Coronary artery (tissue), 2 donors: ENCODE measurements around the gene SAFB.
"Not testable (repeated sequence)": the region's sequence is repeated elsewhere in the genome, so short reads cannot be mapped to it uniquely, and the experiment has no call there.

Experiments
- DNase-seq: peaks from one replicate; pipeline ENCODE4 v3.0.0-alpha.2; 2017; ENCODE audit warnings: low spot score
- H3K27ac ChIP-seq, 2 donors: fragments of 200-600 bp; sonication (generic); one replicate each; pipeline ENCODE4 v1.5.1; 2016 to 2019
- H3K4me3 ChIP-seq: fragments of 200-600 bp; sonication (generic); 2 replicates; pipeline ENCODE4 v1.5.1; 2016; ENCODE audit warnings: mild to moderate bottlenecking, moderate library complexity
- TF ChIP-seq, protein P1 (sequence below): fragments of 200-600 bp; sonication (generic); IDR thresholded peaks from one replicate; pipeline ENCODE4 v1.5.1; 2019; ENCODE audit warnings: antibody characterized with exemption

The SAFB gene

GRCh38 chr19:5682107-5682482 is 59.2 kb downstream of the SAFB start:
- Histone ChIP-seq H3K27ac (no peak overlapping the region), H3K4me3 (no peak overlapping the region)
- TF ChIP-seq, protein P1, sequence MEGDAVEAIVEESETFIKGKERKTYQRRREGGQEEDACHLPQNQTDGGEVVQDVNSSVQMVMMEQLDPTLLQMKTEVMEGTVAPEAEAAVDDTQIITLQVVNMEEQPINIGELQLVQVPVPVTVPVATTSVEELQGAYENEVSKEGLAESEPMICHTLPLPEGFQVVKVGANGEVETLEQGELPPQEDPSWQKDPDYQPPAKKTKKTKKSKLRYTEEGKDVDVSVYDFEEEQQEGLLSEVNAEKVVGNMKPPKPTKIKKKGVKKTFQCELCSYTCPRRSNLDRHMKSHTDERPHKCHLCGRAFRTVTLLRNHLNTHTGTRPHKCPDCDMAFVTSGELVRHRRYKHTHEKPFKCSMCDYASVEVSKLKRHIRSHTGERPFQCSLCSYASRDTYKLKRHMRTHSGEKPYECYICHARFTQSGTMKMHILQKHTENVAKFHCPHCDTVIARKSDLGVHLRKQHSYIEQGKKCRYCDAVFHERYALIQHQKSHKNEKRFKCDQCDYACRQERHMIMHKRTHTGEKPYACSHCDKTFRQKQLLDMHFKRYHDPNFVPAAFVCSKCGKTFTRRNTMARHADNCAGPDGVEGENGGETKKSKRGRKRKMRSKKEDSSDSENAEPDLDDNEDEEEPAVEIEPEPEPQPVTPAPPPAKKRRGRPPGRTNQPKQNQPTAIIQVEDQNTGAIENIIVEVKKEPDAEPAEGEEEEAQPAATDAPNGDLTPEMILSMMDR = no peak
- DNase-seq = peak; percentile 69

GRCh38 chr19:5683177-5683886 is 60.4 kb downstream of the SAFB start:
- Histone ChIP-seq H3K4me3 (no peak overlapping the region), H3K27ac (no peak overlapping the region)
- DNase-seq = peak; percentile 64
- TF ChIP-seq, protein P1 = no peak

DNA sequence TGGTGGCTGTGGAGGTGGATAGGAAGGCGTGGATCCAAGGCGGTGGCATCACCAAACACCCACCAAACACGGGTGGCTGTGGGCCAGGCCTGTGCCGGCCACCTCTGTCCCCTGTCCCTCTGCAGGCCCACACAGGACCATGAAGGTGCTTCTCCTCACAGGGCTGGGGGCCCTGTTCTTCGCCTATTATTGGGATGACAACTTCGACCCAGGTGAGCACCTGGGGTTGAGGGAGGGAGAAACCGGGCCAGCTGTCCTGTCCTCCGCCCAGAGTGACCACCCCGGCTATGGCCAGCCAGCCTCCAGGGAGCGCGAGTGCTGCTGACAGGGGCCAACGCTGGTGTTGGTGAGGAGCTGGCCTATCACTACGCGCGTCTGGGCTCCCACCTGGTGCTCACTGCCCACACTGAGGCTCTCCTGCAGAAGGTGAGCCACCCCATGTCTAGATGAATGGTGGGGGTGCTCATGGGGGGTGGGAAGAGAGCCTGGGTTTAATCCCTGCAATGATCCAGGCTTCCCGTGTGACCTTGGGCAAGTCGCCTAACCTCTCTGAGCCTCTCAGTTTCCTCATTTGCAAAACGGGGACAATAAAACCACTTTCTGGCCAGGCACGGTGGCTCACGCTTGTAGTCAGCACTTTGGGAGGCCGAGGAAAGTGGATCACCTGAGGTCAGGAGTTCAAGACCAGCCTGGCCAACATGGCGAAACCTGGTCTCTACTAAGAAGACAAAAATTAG is 62.0 kb downstream of the SAFB start:
- Histone ChIP-seq H3K4me3 (no peak overlapping the region), H3K27ac (no peak overlapping the region)
- peak; percentile 76 for DNase-seq
- TF ChIP-seq, protein P1 = no peak

DNA sequence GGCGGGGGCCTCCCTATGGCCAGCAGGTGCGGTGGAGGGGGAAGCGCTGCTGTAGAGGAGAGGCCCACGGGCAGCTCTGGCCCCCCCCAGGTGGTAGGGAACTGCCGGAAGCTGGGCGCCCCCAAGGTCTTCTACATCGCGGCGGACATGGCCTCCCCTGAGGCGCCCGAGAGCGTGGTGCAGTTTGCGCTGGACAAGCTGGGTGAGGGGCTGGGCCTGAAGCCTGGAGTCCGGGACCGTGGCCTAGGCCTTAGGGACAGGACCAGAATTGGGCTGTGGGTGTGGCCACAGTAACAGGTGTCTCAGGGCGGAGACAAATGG is 63.4 kb downstream of the SAFB start:
- Histone ChIP-seq H3K27ac (peak overlapping the region; percentile 63 to 85), H3K4me3 (peak overlapping the region; percentile 70)
- DNase-seq = peak; percentile 82
- TF ChIP-seq, protein P1 = no peak

DNA sequence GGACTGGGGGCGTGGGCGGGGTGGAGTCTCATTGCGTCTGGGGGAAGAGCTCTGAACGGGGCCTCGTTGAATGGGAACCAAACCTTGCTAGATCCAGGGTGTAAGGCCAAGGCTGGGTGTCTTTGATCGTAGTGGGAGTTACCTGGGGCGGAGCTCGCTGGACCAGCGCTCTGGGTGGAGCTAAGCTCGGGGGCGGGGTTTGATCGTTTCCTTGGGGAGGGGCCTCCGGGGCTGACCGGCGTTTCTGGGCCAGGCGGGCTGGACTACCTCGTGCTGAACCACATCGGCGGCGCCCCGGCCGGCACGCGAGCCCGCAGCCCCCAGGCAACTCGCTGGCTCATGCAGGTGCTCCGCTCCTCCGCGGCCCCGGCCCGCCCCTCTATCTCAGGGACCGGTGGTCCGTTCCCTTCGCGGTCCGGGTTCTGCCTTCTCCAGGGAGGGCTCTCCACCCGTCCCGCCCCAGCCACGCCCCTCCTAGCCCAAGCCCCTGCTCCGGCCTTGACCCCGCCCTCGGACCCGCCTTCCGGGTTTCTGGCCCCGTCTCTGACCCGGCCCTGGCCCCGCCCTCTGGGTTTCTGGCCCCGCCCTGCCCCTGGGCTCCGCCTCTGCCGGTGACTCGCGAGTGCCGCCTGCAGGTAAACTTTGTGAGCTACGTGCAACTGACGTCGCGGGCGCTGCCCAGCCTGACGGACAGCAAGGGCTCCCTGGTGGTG is 63.9 kb downstream of the SAFB start:
- DNase-seq = peak; percentile 96
- TF ChIP-seq, protein P1 = peak; percentile 83
- Histone ChIP-seq H3K4me3 (peak overlapping the region; percentile 70), H3K27ac (peak overlapping the region; percentile 63 to 85)

DNA sequence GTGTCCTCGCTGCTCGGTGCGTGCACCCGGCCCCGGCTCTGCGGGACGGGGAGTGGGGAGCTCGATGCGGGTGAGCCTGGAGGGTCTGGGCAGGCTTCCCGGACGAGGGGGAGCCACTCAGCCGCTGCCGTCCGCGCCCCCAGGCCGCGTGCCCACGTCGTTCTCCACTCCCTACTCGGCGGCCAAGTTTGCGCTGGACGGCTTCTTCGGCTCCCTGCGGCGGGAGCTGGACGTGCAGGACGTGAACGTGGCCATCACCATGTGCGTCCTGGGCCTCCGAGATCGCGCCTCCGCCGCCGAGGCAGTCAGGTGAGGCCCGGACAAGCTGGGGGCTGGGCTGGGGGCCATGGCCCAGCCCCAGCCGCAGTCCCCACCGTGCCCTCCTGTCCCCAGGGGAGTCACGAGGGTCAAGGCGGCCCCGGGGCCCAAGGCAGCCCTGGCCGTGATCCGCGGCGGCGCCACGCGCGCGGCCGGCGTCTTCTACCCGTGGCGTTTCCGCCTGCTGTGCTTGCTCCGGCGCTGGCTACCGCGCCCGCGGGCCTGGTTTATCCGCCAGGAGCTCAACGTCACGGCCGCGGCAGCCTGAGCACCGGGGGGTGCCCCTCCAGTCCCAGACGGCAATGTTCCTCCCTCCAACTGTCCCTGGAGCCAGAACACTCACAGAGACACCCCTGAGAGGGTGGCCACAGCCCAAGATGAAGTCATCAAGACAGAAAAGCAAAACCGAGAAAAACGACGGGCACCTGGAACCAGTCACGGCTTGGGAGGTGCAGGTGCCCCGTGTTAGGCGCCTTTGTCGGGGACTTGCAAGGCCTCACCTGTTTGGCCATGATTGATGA is 64.7 kb downstream of the SAFB start:
- peak overlapping the region; percentile 70 for H3K4me3 ChIP-seq
- peak; percentile 75 for DNase-seq
- TF ChIP-seq, protein P1 = no peak
- peak overlapping the region; percentile 63 to 85 for H3K27ac ChIP-seq

DNA sequence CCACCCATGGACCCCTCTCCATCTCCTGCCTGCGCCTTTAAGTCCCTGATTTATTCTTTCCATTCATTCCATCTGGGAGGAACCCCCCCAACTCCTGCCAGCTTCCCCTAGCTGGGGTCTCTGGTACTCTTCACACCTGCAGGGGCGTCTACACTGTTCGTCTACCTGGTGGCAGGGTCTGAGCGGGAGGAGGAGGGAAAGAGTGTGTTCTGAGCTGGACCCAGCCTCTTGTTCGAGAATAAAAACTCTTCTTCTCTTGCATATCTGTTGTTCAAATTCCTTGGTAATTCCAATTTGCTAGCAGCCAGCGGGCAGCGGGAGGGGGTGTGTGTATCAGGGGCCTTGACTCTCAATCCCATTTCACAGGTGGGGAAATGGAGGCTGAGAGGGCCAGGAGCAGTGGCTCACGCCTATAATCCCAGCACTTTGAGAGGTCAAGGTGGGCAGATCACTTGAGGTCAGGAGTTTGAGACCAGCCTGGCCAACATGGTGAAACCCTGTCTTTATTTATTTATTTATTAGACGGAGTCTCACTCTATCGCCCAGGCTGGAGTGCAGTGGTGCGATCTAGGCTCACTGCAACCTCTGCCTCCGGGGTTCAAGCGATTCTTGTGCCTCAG is 65.5 kb downstream of the SAFB start:
- peak; percentile 72 for DNase-seq
- H3K4me3 ChIP-seq, H3K27ac ChIP-seq: not testable (repeated sequence)
